ENCODE results near the gene ZNF20.

DNA sequence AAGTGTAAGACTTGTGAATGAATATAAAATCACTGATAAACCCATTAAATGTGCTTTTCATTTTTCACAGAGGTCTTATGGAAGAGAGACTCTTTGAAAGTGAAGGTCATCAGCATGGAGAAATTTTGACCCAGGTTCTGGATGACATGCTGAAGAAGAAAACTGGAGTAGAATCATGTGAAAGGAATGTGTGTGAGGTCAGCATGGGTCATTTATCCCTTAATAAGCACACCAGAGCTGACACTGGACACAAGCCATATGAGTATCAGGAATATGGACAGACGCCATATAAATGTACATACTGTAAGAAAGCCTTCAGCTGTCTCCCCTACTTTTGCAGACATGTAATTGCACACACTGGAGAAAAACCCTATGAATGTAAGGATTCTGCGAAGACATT lies 29.0 kb downstream of the ZNF20 start:
- TF ChIP-seq FOXA1 (IDR thresholded peaks at IDR 0.05) (no peak), BHLHE40 (IDR thresholded peaks at IDR 0.05; ENCODE audit: borderline replicate concordance) (no peak)
- TF ChIP-seq, protein P1, sequence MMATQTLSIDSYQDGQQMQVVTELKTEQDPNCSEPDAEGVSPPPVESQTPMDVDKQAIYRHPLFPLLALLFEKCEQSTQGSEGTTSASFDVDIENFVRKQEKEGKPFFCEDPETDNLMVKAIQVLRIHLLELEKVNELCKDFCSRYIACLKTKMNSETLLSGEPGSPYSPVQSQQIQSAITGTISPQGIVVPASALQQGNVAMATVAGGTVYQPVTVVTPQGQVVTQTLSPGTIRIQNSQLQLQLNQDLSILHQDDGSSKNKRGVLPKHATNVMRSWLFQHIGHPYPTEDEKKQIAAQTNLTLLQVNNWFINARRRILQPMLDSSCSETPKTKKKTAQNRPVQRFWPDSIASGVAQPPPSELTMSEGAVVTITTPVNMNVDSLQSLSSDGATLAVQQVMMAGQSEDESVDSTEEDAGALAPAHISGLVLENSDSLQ (IDR thresholded peaks at IDR 0.05) = no peak
